GM21576 (cell line): Measurements from ENCODE around the gene SPRR2D.
"Not testable (repeated sequence)": the region's sequence is repeated elsewhere in the genome, so short reads cannot be mapped to it uniquely, and the experiment has no call there.

Source experiments
- ATAC-seq: cut with Tn5 transposase; IDR thresholded peaks from one replicate; pipeline ENCODE4 v1.9.1; 2021; ENCODE audit warnings: mild to moderate bottlenecking, moderate library complexity; ENCODE audit not compliant: unreplicated experiment

The SPRR2D gene

GRCh38 chr1:153040950-153041631 is at the start of gene SPRR2D:
Gene SPRR2D (minus strand): TSS chr1:153041120. CDS start chr1:153040346, 774 bp downstream.
- ATAC-seq: no peak

- no peak for ATAC-seq
Observed at GRCh38 chr1:153087652-153088051, 46.7 kb upstream of the SPRR2D start.

- ATAC-seq: no peak
Observed at GRCh38 chr1:153081736-153082135, 40.8 kb upstream of the SPRR2D start.

GRCh38 chr1:153072806-153073726 is 32.1 kb upstream of the SPRR2D start:
- no peak for ATAC-seq

GRCh38 chr1:153071511-153071910 is 30.6 kb upstream of the SPRR2D start, which contains the start of gene SPRR2B:
Gene SPRR2B (minus strand): TSS chr1:153071611. CDS start chr1:153070839, 772 bp downstream.
- no peak for ATAC-seq

GRCh38 chr1:153070243-153070642 is 29.3 kb upstream of the SPRR2D start:
- no peak for ATAC-seq

- ATAC-seq: no peak
Observed at GRCh38 chr1:153058826-153059784, 18.2 kb upstream of the SPRR2D start.

GRCh38 chr1:153058154-153058553 is 17.2 kb upstream of the SPRR2D start:
- no peak for ATAC-seq

GRCh38 chr1:153057375-153057774 is 16.5 kb upstream of the SPRR2D start, which contains the start of gene SPRR2A:
Gene SPRR2A (minus strand): TSS chr1:153057512. CDS start chr1:153056735, 777 bp downstream.
- no peak for ATAC-seq

- not testable (repeated sequence) for ATAC-seq
Observed at GRCh38 chr1:153056111-153056510, 15.2 kb upstream of the SPRR2D start.

GRCh38 chr1:153049211-153049610 is 8.3 kb upstream of the SPRR2D start:
- no peak for ATAC-seq

GRCh38 chr1:153035211-153035610 is 5.7 kb downstream of the SPRR2D start:
- ATAC-seq: no peak

GRCh38 chr1:153032677-153033308 is 8.1 kb downstream of the SPRR2D start:
- no peak for ATAC-seq

- ATAC-seq: no peak
Observed at GRCh38 chr1:153032073-153032472, 8.8 kb downstream of the SPRR2D start.

GRCh38 chr1:153030895-153031294 is 10.0 kb downstream of the SPRR2D start, which contains the start of gene SPRR1B:
Gene SPRR1B (plus strand): TSS chr1:153031203. CDS start chr1:153032346, 1,143 bp downstream.
- no peak for ATAC-seq

GRCh38 chr1:153028766-153029165 is 12.2 kb downstream of the SPRR2D start:
- ATAC-seq: no peak

GRCh38 chr1:153025797-153026196 is 15.1 kb downstream of the SPRR2D start:
- ATAC-seq: no peak

GRCh38 chr1:153024413-153024812 is 16.5 kb downstream of the SPRR2D start:
- ATAC-seq: no peak

GRCh38 chr1:153023109-153023508 is 17.8 kb downstream of the SPRR2D start:
- no peak for ATAC-seq

- ATAC-seq: not testable (repeated sequence)
Observed at GRCh38 chr1:153022340-153022739, 18.6 kb downstream of the SPRR2D start.
